Skeletal muscle tissue (tissue), 4 donors: ENCODE results near the gene CABS1. TPM values are rescaled to one million over a fixed set of nuclear protein-coding genes. Genes with fewer than 3 reads are reported as not detected.

Experiments used
- H3K27ac ChIP-seq: one replicate; pipeline ENCODE4 v1.7.0; 2013; ENCODE audit warnings: mild to moderate bottlenecking, low read depth, low read length, inconsistent platforms
- H3K27me3 ChIP-seq, 3 donors: one replicate each; pipeline ENCODE4 v1.7.0; 2013; ENCODE audit warnings: low read length in 3 of 3; ENCODE audit not compliant: control insufficient read depth in 3 of 3, insufficient read depth in 3 of 3
- H3K36me3 ChIP-seq, 3 donors: one replicate each; pipeline ENCODE4 v1.7.0; 2013; ENCODE audit warnings: low read length in 3 of 3; ENCODE audit not compliant: control insufficient read depth in 3 of 3, insufficient read depth in 3 of 3
- H3K4me1 ChIP-seq, 3 donors: one replicate each; pipeline ENCODE4 v1.7.0; 2013; ENCODE audit warnings: low read length in 3 of 3, mild to moderate bottlenecking in 3 of 3; ENCODE audit not compliant: control insufficient read depth in 3 of 3, insufficient read depth in 3 of 3
- H3K4me3 ChIP-seq, 3 donors: one replicate each; pipeline ENCODE4 v1.7.0; 2013; ENCODE audit warnings: low read length in 3 of 3
- H3K9ac ChIP-seq, 3 donors: one replicate each; pipeline ENCODE4 v1.7.0; 2013; ENCODE audit warnings: low read length in 3 of 3, mild to moderate bottlenecking in 3 of 3, moderate library complexity in 2 of 3, low read depth in 1 of 3
- H3K9me3 ChIP-seq, 3 donors: one replicate each; pipeline ENCODE4 v1.7.0; 2013; ENCODE audit warnings: low read length in 3 of 3; ENCODE audit not compliant: control insufficient read depth in 3 of 3
- total RNA-seq: library from RNA; depleted of rRNA; stranded (reverse); fragments of >200 nt; gene quantifications from one replicate; pipeline ENCODE4 v1.2.3, GENCODE V29; 2014
- donor health status: Osteomylitis.

The CABS1 gene
- total RNA-seq, 1 donor from 2014 or later, result not detected

GRCh38 chr4:70315928-70316327 is 18.9 kb upstream of the CABS1 start:
- Histone ChIP-seq H3K27ac (no peak overlapping the region), H3K36me3 (no peaks in the 10 kb centered on the region), H3K27me3 (no peaks in the 10 kb centered on the region), H3K9ac (no peak overlapping the region), H3K4me3 (no peak overlapping the region), H3K4me1 (no peaks in the 10 kb centered on the region), H3K9me3 (no peaks in the 10 kb centered on the region)

GRCh38 chr4:70326052-70326451 is 8.7 kb upstream of the CABS1 start:
- no peaks in the 10 kb centered on the region for H3K36me3 ChIP-seq
- no peaks in the 10 kb centered on the region for H3K4me1 ChIP-seq
- no peaks in the 10 kb centered on the region for H3K27me3 ChIP-seq

GRCh38 chr4:70336043-70336442 is 1.3 kb downstream of the CABS1 start:
- no peaks in the 10 kb centered on the region for H3K36me3 ChIP-seq
- H3K9me3 ChIP-seq, result no peaks in the 10 kb centered on the region
- no peak overlapping the region for H3K9ac ChIP-seq
- H3K4me1 ChIP-seq, result no peaks in the 10 kb centered on the region
- H3K27ac ChIP-seq, result no peak overlapping the region
- H3K4me3 ChIP-seq, result no peak overlapping the region
- no peaks in the 10 kb centered on the region for H3K27me3 ChIP-seq

More at GRCh38 chr4:70326052-70326451, 8.7 kb upstream of the CABS1 start:
- H3K27ac ChIP-seq, result no peak overlapping the region
- no peak overlapping the region for H3K9ac ChIP-seq
- no peak overlapping the region for H3K4me3 ChIP-seq
- H3K9me3 ChIP-seq, result no peaks in the 10 kb centered on the region

GRCh38 chr4:70337886-70338420 is 3.2 kb downstream of the CABS1 start:
- H3K27me3 ChIP-seq, result no peaks in the 10 kb centered on the region
- no peaks in the 10 kb centered on the region for H3K4me1 ChIP-seq

GRCh38 chr4:70356185-70356584 is 21.4 kb downstream of the CABS1 start:
- H3K4me1 ChIP-seq, result no peaks in the 10 kb centered on the region
- H3K9ac ChIP-seq, result no peak overlapping the region
- no peak overlapping the region for H3K4me3 ChIP-seq
- H3K27me3 ChIP-seq, result no peaks in the 10 kb centered on the region
- no peaks in the 10 kb centered on the region for H3K9me3 ChIP-seq
- no peak overlapping the region for H3K27ac ChIP-seq
- no peaks in the 10 kb centered on the region for H3K36me3 ChIP-seq

More at GRCh38 chr4:70337886-70338420, 3.2 kb downstream of the CABS1 start:
- H3K4me3 ChIP-seq, result no peak overlapping the region
- no peak overlapping the region for H3K9ac ChIP-seq
- H3K9me3 ChIP-seq, result no peaks in the 10 kb centered on the region
- no peak overlapping the region for H3K27ac ChIP-seq
- H3K36me3 ChIP-seq, result no peaks in the 10 kb centered on the region

GRCh38 chr4:70359115-70359661 is 24.4 kb downstream of the CABS1 start:
- H3K9me3 ChIP-seq, result no peaks in the 10 kb centered on the region
- no peaks in the 10 kb centered on the region for H3K36me3 ChIP-seq
- no peak overlapping the region for H3K4me3 ChIP-seq
- no peak overlapping the region for H3K9ac ChIP-seq
- H3K27ac ChIP-seq, result no peak overlapping the region
- H3K4me1 ChIP-seq, result no peaks in the 10 kb centered on the region
- H3K27me3 ChIP-seq, result no peaks in the 10 kb centered on the region

GRCh38 chr4:70360460-70360859 is 25.7 kb downstream of the CABS1 start, which contains the start of gene SMR3A:
Gene SMR3A (plus strand): TSS chr4:70360760. CDS start chr4:70362116, 1,356 bp downstream.
- Histone ChIP-seq H3K4me3 (no peak within 1 kb of the TSS), H3K4me1 (no peaks in the 10 kb centered on the region), H3K27me3 (no peaks in the 10 kb centered on the region), H3K27ac (no peak within 1 kb of the TSS), H3K36me3 (no peaks in the 10 kb centered on the region), H3K9ac (no peak within 1 kb of the TSS), H3K9me3 (no peaks in the 10 kb centered on the region)

GRCh38 chr4:70364002-70364401 is 29.2 kb downstream of the CABS1 start:
- no peaks in the 10 kb centered on the region for H3K9me3 ChIP-seq
- no peaks in the 10 kb centered on the region for H3K4me1 ChIP-seq
- H3K36me3 ChIP-seq, result no peaks in the 10 kb centered on the region

GRCh38 chr4:70365479-70365878 is 30.7 kb downstream of the CABS1 start:
- Histone ChIP-seq H3K4me1 (no peaks in the 10 kb centered on the region), H3K4me3 (no peak overlapping the region), H3K9ac (no peak overlapping the region), H3K27me3 (no peaks in the 10 kb centered on the region), H3K9me3 (no peaks in the 10 kb centered on the region), H3K36me3 (no peaks in the 10 kb centered on the region), H3K27ac (no peak overlapping the region)

More at GRCh38 chr4:70364002-70364401, 29.2 kb downstream of the CABS1 start:
- no peak overlapping the region for H3K4me3 ChIP-seq
- no peak overlapping the region for H3K9ac ChIP-seq
- no peaks in the 10 kb centered on the region for H3K27me3 ChIP-seq
- H3K27ac ChIP-seq, result no peak overlapping the region

GRCh38 chr4:70367813-70368212 is 33.0 kb downstream of the CABS1 start:
- Histone ChIP-seq H3K27ac (no peak overlapping the region), H3K27me3 (no peaks in the 10 kb centered on the region), H3K9ac (no peak overlapping the region), H3K4me1 (no peaks in the 10 kb centered on the region), H3K36me3 (no peaks in the 10 kb centered on the region), H3K9me3 (no peaks in the 10 kb centered on the region), H3K4me3 (no peak overlapping the region)
